Activated CD4-positive, alpha-beta T cell treated with anti-CD3 and anti-CD28 coated beads, Interleukin-2, Interleukin-4, amounts not matched to agents 100 ng/mL and 50 ng/mL, durations not matched to agents 16 hours and 8 hours (primary cell): ENCODE results near the gene RPRD1B.
"Not testable (repeated sequence)": the region's sequence is repeated elsewhere in the genome, so short reads cannot be mapped to it uniquely, and the experiment has no call there.

Source experiments
- DNase-seq: peaks from one replicate; pipeline ENCODE4 v3.0.0-alpha.2; 2020; ENCODE audit warnings: low spot score

Gene RPRD1B

GRCh38 chr20:38107386-38107785 is 73.8 kb downstream of the RPRD1B start:
- DNase-seq, result not testable (repeated sequence)

GRCh38 chr20:38107916-38108315 is 74.4 kb downstream of the RPRD1B start:
- DNase-seq, result not testable (repeated sequence)

- no peak for DNase-seq
Measured at GRCh38 chr20:38108438-38108985, 75.0 kb downstream of the RPRD1B start.

GRCh38 chr20:38108986-38109541 is 75.5 kb downstream of the RPRD1B start:
- no peak for DNase-seq

- no peak for DNase-seq
Measured at GRCh38 chr20:38109591-38110524, 76.3 kb downstream of the RPRD1B start.

- DNase-seq, result no peak
Measured at GRCh38 chr20:38110525-38111178, 77.1 kb downstream of the RPRD1B start.

GRCh38 chr20:38111366-38112232 is 78.1 kb downstream of the RPRD1B start:
- no peak for DNase-seq

- DNase-seq, result no peak
Measured at GRCh38 chr20:38112261-38112929, 78.8 kb downstream of the RPRD1B start.

- DNase-seq, result no peak
Measured at GRCh38 chr20:38112930-38113294, 79.4 kb downstream of the RPRD1B start.

GRCh38 chr20:38113401-38114325 is 80.1 kb downstream of the RPRD1B start:
- peak; percentile 14 for DNase-seq

GRCh38 chr20:38114353-38114791 is 80.8 kb downstream of the RPRD1B start:
- DNase-seq, result no peak

- DNase-seq, result no peak
Measured at GRCh38 chr20:38115205-38115604, 81.7 kb downstream of the RPRD1B start.

GRCh38 chr20:38115896-38116295 is 82.3 kb downstream of the RPRD1B start:
- no peak for DNase-seq

- no peak for DNase-seq
Measured at GRCh38 chr20:38116409-38117165, 83.0 kb downstream of the RPRD1B start.

- no peak for DNase-seq
Measured at GRCh38 chr20:38117205-38117604, 83.7 kb downstream of the RPRD1B start.

GRCh38 chr20:38117635-38118034 is 84.1 kb downstream of the RPRD1B start:
- no peak for DNase-seq

GRCh38 chr20:38119446-38119845 is 85.9 kb downstream of the RPRD1B start:
- DNase-seq, result no peak

GRCh38 chr20:38120625-38120988 is 87.1 kb downstream of the RPRD1B start:
- DNase-seq, result no peak

- no peak for DNase-seq
Measured at GRCh38 chr20:38121741-38122140, 88.2 kb downstream of the RPRD1B start.
